OCI-LY7 (cell line): ENCODE measurements around the gene SLC45A1. TPM values are rescaled to one million over a fixed set of nuclear protein-coding genes. Genes with fewer than 3 reads are reported as not detected.

ENCODE experiments used
- BruUV-seq: library from RNA; stranded (reverse); fragments of 400-500 nt; replicated peaks from 2 replicates; lab custom pipeline; 2021; lab: Mats Ljungman, UMichigan
- CTCF ChIA-PET: fragments of 300-600 bp; sonication (Branson Sonifier 250); formaldehyde crosslinking; loops from one replicate; lab custom pipeline; 2022; ENCODE audit warnings: antibody characterized with exemption; ENCODE audit not compliant: unreplicated experiment; lab: Charles Lee
- POLR2A ChIA-PET: fragments of 300-600 bp; sonication (Branson Sonifier 250); formaldehyde crosslinking; loops from one replicate; lab custom pipeline; 2022; ENCODE audit warnings: antibody characterized with exemption; lab: Charles Lee
- DNase-seq: peaks from one replicate; pipeline ENCODE4 v3.0.0-alpha.2; 2015; ENCODE audit warnings: low spot score
- H2AFZ ChIP-seq: fragments of 200-600 bp; sonication (generic), shearing (Covaris generic); 2 replicates; pipeline ENCODE4 v1.6.1; 2014; ENCODE audit warnings: mild to moderate bottlenecking, antibody characterized with exemption, low read length, moderate library complexity
- H3K27ac ChIP-seq: fragments of 200-600 bp; sonication (generic); 2 replicates; pipeline ENCODE4 v1.5.1; 2014; ENCODE audit warnings: mixed run types, low read depth, mild to moderate bottlenecking, moderate library complexity, low read length, inconsistent platforms; ENCODE audit not compliant: poor library complexity, severe bottlenecking
- H3K36me3 ChIP-seq: fragments of 200-600 bp; sonication (generic); 2 replicates; pipeline ENCODE4 v1.6.1; 2014; ENCODE audit warnings: mild to moderate bottlenecking, antibody characterized with exemption, low read length, moderate library complexity, mixed read lengths; ENCODE audit not compliant: insufficient read depth
- H3K4me1 ChIP-seq: fragments of 200-600 bp; sonication (generic); 2 replicates; pipeline ENCODE4 v1.5.1; 2014; ENCODE audit warnings: mild to moderate bottlenecking, low read length; ENCODE audit not compliant: insufficient read depth, poor library complexity, severe bottlenecking
- H3K4me2 ChIP-seq: fragments of 200-600 bp; sonication (generic); 2 replicates; pipeline ENCODE4 v1.6.1; 2014; ENCODE audit warnings: mild to moderate bottlenecking, low read length
- H3K4me3 ChIP-seq: fragments of 200-600 bp; sonication (generic); 2 replicates; pipeline ENCODE4 v1.5.1; 2014; ENCODE audit warnings: mild to moderate bottlenecking, low read depth, low read length; ENCODE audit not compliant: poor library complexity, severe bottlenecking
- H3K79me2 ChIP-seq: fragments of 200-600 bp; sonication (generic); 2 replicates; pipeline ENCODE4 v1.6.1; 2016; ENCODE audit warnings: low read depth, mild to moderate bottlenecking, low read length, moderate library complexity, mixed read lengths; ENCODE audit not compliant: insufficient read depth
- H3K9me2 ChIP-seq: fragments of 200-600 bp; sonication (generic); 2 replicates; pipeline ENCODE4 v1.6.1; 2016; ENCODE audit warnings: mild to moderate bottlenecking, low read length, mixed read lengths; ENCODE audit not compliant: insufficient read depth
- H3K9me3 ChIP-seq: fragments of 200-600 bp; sonication (generic); 2 replicates; pipeline ENCODE4 v1.6.1; 2014; ENCODE audit warnings: mild to moderate bottlenecking, mixed run types, low read length, mixed read lengths
- H4K20me1 ChIP-seq: fragments of 200-600 bp; sonication (generic); 2 replicates; pipeline ENCODE4 v1.6.1; 2014; ENCODE audit warnings: mild to moderate bottlenecking, antibody characterized with exemption, low read length, moderate library complexity, mixed read lengths; ENCODE audit not compliant: insufficient read depth
- EZH2phosphoT487 ChIP-seq: fragments of 200-600 bp; sonication (generic); IDR thresholded peaks from 2 replicates; pipeline ENCODE4 v1.6.1; 2018; ENCODE audit warnings: low read depth, borderline replicate concordance, mild to moderate bottlenecking, mixed run types, antibody characterized with exemption, low read length, moderate library complexity, mixed read lengths
- intact Hi-C: fragments of 100-400 bp; cut with micrococcal nuclease; formaldehyde crosslinking; loops from one replicate; pipeline ENCODE4 v1.10.0; 2022; ENCODE audit not compliant: unreplicated experiment
- total RNA-seq, 2 experiments: library from RNA; depleted of rRNA in 1 of 2; stranded (reverse); fragments of >200 nt in 1 of 2; shearing (Covaris generic) in 1 of 2; gene quantifications; 2 replicates each; pipeline ENCODE4 v1.2.3, GENCODE V29; 2014 to 2022
- TF ChIP-seq, protein P1 (sequence below): fragments of 200-600 bp; sonication (generic); conservative IDR thresholded peaks from 2 replicates; pipeline ENCODE4 v1.5.1; 2014; ENCODE audit warnings: mild to moderate bottlenecking, antibody characterized with exemption, low read length, moderate library complexity, mixed read lengths

Gene SLC45A1
- total RNA-seq, 2 experiments from 2014 or later: not detected

DNA sequence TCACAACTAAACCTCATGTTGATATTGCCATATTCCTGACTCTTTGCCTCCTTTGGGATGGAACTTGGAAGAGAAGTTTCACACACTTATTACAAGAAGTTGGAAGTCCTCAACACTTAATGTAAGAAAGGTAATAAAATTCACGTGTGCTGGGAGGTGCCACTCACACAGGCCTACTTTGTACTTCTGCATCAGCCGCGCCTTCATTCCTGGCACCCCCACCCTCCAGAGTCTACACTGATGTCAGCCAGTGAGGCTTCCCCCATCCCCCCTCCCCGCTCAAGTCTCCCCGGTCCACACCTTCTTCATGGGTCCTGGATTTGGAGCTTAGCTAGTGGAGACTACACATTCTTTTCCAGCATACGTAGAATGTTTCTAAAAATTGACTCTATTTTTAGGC, 24.8 kb upstream of the SLC45A1 start:
- Histone ChIP-seq H3K4me2 (no peak overlapping the region), H3K4me3 (no peak overlapping the region), H3K4me1 (no peaks in the 10 kb centered on the region), H2AFZ (no peak overlapping the region), H3K27ac (no peak overlapping the region), H3K79me2 (no peaks in the 10 kb centered on the region), H3K9me2 (no peaks in the 10 kb centered on the region), H4K20me1 (no peaks in the 10 kb centered on the region), H3K36me3 (no peaks in the 10 kb centered on the region), H3K9me3 (no peaks in the 10 kb centered on the region)
- no peak for TF ChIP-seq EZH2phosphoT487
- TF ChIP-seq, protein P1, sequence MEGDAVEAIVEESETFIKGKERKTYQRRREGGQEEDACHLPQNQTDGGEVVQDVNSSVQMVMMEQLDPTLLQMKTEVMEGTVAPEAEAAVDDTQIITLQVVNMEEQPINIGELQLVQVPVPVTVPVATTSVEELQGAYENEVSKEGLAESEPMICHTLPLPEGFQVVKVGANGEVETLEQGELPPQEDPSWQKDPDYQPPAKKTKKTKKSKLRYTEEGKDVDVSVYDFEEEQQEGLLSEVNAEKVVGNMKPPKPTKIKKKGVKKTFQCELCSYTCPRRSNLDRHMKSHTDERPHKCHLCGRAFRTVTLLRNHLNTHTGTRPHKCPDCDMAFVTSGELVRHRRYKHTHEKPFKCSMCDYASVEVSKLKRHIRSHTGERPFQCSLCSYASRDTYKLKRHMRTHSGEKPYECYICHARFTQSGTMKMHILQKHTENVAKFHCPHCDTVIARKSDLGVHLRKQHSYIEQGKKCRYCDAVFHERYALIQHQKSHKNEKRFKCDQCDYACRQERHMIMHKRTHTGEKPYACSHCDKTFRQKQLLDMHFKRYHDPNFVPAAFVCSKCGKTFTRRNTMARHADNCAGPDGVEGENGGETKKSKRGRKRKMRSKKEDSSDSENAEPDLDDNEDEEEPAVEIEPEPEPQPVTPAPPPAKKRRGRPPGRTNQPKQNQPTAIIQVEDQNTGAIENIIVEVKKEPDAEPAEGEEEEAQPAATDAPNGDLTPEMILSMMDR: no peak
- POLR2A ChIA-PET: no interaction called here
- CTCF ChIA-PET: interaction anchor here (0.5 kb wide), 1 partner anchor 18 kb away, joined by 3 read pairs; no protein-coding TSS in a partner anchor
- intact Hi-C loops: no loop called here
- DNase-seq: no peak
- no TSS peak for BruUV-seq

DNA sequence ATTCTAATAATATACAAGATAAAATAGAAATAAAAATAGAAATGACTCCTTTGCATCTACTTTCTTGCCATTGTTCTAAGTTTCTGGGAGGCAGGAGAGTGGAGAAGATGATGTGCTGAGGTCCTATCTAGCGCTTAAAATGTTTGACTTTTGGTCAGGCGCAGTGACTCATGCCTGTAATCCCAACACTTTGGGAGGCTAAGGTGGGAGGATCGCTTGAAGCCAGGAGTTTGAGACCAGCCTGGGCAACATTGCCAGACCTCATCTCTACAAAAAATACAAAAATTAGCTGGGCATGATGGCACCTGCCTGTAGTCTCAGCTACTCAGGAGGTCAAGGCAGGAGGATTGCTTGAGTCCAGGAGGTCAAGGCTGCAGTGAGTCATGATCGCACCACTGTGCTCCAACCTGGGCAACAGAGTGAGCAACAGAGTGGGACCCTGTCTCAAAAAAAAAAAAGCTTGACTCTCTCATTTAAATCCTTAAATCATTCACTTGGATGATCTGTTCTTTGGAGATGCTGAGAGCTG, 24.2 kb upstream of the SLC45A1 start:
- Histone ChIP-seq H3K9me3 (no peaks in the 10 kb centered on the region), H4K20me1 (no peaks in the 10 kb centered on the region), H3K36me3 (no peaks in the 10 kb centered on the region), H3K4me2 (no peak overlapping the region), H3K27ac (no peak overlapping the region), H3K79me2 (no peaks in the 10 kb centered on the region), H3K4me1 (no peaks in the 10 kb centered on the region), H2AFZ (no peak overlapping the region), H3K4me3 (no peak overlapping the region), H3K9me2 (no peaks in the 10 kb centered on the region)
- BruUV-seq: no TSS peak
- TF ChIP-seq, protein P1: no peak
- TF ChIP-seq EZH2phosphoT487: no peak
- POLR2A ChIA-PET: interaction anchor here (0.5 to 0.6 kb wide), 2 partner anchors 13 to 18 kb away, joined by 3 read pairs; no protein-coding TSS in a partner anchor
- DNase-seq: no peak
- CTCF ChIA-PET: no interaction called here
- intact Hi-C loops: no loop called here

DNA sequence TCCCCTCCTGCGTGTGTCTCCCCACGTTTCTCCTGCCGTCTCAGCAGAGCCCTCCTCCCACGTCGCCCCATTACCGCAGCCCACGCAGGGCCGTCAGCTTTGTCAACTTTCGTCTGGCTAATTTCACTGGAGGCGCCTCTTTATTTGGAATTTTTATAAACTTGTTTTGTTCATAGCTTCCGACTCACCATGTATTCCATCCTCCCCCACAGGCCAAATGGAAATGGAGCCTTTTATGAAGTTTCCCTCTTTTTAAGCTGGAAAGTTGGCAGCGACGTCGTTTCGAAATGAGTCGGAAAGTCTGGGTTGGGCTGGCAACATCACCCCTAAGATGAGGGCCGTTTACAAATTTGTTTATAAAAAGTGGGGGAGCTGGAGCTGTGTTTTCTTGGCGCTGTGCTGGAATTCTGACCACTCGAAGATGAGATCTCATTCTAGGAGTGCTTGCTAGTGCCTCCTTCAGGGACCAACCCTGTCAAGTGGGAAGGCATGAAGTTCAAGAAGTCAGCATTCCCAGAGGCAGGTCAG, 23.7 kb upstream of the SLC45A1 start:
- Histone ChIP-seq H3K27ac (no peak overlapping the region), H4K20me1 (no peaks in the 10 kb centered on the region), H3K4me1 (no peaks in the 10 kb centered on the region), H3K9me2 (no peaks in the 10 kb centered on the region), H3K36me3 (no peaks in the 10 kb centered on the region), H3K9me3 (no peaks in the 10 kb centered on the region), H3K4me3 (no peak overlapping the region), H3K79me2 (no peaks in the 10 kb centered on the region), H3K4me2 (no peak overlapping the region), H2AFZ (no peak overlapping the region)
- TF ChIP-seq, protein P1: no peak
- no peak for TF ChIP-seq EZH2phosphoT487
- ChIA-PET POLR2A (interaction anchor here (0.6 kb wide), 1 partner anchor 19 kb away, joined by 3 read pairs; no protein-coding TSS in a partner anchor), CTCF (no interaction called here)
- BruUV-seq: no TSS peak
- DNase-seq: no peak
- intact Hi-C loops: no loop called here
